Colonic mucosa (tissue), 4 donors: ENCODE measurements around the gene PDLIM1. TPM values are rescaled to one million over a fixed set of nuclear protein-coding genes. Genes with fewer than 3 reads are reported as not detected.

ENCODE experiments used
- DNase-seq: peaks from one replicate; pipeline ENCODE4 v3.0.0-alpha.2; 2020
- H3K27ac ChIP-seq: fragments of 200-600 bp; one replicate; pipeline ENCODE4 v1.8.0; 2021
- H3K27me3 ChIP-seq: fragments of 200-600 bp; one replicate; pipeline ENCODE4 v1.8.0; 2021
- H3K36me3 ChIP-seq: fragments of 200-600 bp; one replicate; pipeline ENCODE4 v1.8.0; 2021
- H3K4me1 ChIP-seq: fragments of 200-600 bp; one replicate; pipeline ENCODE4 v1.8.0; 2021; ENCODE audit warnings: mild to moderate bottlenecking
- H3K4me3 ChIP-seq: fragments of 200-600 bp; one replicate; pipeline ENCODE4 v1.8.0; 2021
- H3K9ac ChIP-seq, 2 donors: one replicate each; pipeline ENCODE4 v1.7.0; 2013; ENCODE audit warnings: control low read depth in 2 of 2, low read depth in 2 of 2, low read length in 2 of 2
- H3K9me3 ChIP-seq: fragments of 200-600 bp; one replicate; pipeline ENCODE4 v1.8.0; 2021
- CTCF ChIP-seq: fragments of 200-600 bp; IDR thresholded peaks from one replicate; pipeline ENCODE4 v1.8.0; 2022; ENCODE audit warnings: antibody characterized with exemption, mild to moderate bottlenecking
- intact Hi-C: fragments of 100-400 bp; cut with DNase I; formaldehyde crosslinking; loops from one replicate; pipeline ENCODE4 v1.14.1; 2022
- total RNA-seq, 2 donors: library from RNA; stranded (reverse); fragmentation: NEBNext Ultra II Directional in 1 of 2; extraction: Animal tissue kit (Norgen Biotek cat#: 25700) in 1 of 2; gene quantifications; one replicate each; pipeline ENCODE4 v1.2.1, GENCODE V29; 2021
- donor health status: healthy.
- donor health status: DM: no; HTN: no; CAD: no.
- donor health status: DM: no; HTN: no; CAD: no.

PDLIM1 gene
- total RNA-seq, 2 donors from 2014 or later: 246 to 433 TPM

DNA sequence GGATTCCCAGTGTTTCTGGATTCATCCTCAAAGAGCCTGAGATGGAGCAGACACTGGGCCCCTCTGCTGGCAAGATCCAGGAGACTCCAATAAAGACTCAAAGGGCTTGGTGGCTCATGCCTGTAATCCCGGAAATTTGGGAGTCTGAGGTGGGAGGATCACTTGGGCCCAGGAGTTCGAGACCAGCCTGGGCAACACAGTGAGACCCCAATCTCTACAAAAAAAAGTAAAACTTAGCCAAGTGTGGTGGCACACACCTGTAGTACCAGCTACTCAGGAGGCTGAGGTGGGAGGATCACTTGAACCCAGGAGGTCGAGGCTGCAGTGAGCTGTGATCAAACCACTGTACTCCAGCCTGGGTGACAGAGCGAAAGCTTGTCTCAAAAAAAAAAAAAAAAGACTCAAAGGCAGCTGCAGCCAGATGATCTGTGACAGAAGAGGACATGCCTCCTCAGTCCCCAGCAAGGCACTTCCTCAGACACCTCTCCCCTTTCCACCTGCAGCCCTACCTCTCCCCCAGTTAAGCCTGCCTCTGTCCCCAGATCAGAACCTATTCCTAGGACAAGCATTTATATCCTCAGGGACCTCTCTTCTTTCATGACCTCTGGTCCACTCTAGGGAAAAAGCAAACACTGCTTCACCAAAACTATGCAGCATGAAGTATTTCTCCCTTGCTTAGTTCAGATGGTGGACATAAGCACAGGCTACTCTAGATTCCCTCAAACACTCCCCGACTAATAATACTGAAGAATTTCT lies 27.9 kb downstream of the PDLIM1 start:
- no peaks in the 10 kb centered on the region for H3K36me3 ChIP-seq
- no peak for TF ChIP-seq CTCF
- H3K27me3 ChIP-seq: no peaks in the 10 kb centered on the region
- H3K4me1 ChIP-seq: peaks cover 12% of the 10 kb centered on the region
- peak overlapping the region; percentile 29 for H3K27ac ChIP-seq
- no peak overlapping the region for H3K9ac ChIP-seq
- H3K9me3 ChIP-seq: no peaks in the 10 kb centered on the region
- no peak overlapping the region for H3K4me3 ChIP-seq
- DNase-seq: no peak
- intact Hi-C loops: loop anchor here (5.0 kb wide), 1 partner anchor 94 kb away; no protein-coding TSS in a partner anchor

GRCh38 chr10:95261926-95262325 lies 28.9 kb downstream of the PDLIM1 start:
- Histone ChIP-seq H3K9ac (no peak overlapping the region), H3K4me1 (peaks cover 12% of the 10 kb centered on the region), H3K27me3 (no peaks in the 10 kb centered on the region), H3K4me3 (no peak overlapping the region), H3K9me3 (no peaks in the 10 kb centered on the region), H3K36me3 (no peaks in the 10 kb centered on the region), H3K27ac (no peak overlapping the region)
- peak; percentile 4 for DNase-seq
- TF ChIP-seq CTCF: no peak
- intact Hi-C loops: loop anchor here (5.0 kb wide), 1 partner anchor 95 kb away; no protein-coding TSS in a partner anchor

- intact Hi-C loops: loop anchor here (5.0 kb wide), 1 partner anchor 96 kb away; no protein-coding TSS in a partner anchor
Measured at GRCh38 chr10:95260909-95261552, 29.8 kb downstream of the PDLIM1 start.

DNA sequence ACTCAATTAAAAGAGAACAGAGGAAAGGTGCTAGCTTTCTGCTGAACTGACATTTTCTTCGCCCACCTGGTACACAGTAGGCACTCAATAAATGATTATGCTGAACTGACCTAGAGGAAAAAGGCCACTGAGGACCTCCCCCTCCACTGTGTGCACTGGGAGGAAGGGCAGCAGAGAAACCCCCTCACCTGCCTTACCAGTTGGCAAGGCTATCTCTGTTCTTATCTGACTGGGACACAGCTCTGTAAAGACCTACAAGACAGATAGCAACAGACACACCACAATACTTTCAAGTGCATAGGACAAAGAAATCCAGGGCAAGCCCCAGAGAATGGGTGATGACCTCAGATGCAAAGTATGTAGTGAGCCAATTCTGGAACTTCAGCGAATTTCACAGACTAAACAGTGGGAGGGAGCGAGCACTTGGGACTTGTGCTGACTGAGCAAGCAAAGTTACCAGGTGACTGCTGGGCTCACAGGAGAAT lies 30.4 kb downstream of the PDLIM1 start:
- H3K4me3 ChIP-seq: no peak overlapping the region
- peaks cover 4% of the 10 kb centered on the region for H3K4me1 ChIP-seq
- peak overlapping the region; percentile 22 for H3K27ac ChIP-seq
- TF ChIP-seq CTCF: no peak
- DNase-seq: peak; percentile 21
- no peaks in the 10 kb centered on the region for H3K9me3 ChIP-seq
- no peaks in the 10 kb centered on the region for H3K27me3 ChIP-seq
- intact Hi-C loops: loop anchor here (5.0 kb wide), 1 partner anchor 97 kb away; no protein-coding TSS in a partner anchor
- no peak overlapping the region for H3K9ac ChIP-seq
- no peaks in the 10 kb centered on the region for H3K36me3 ChIP-seq

More at GRCh38 chr10:95260909-95261552, 29.8 kb downstream of the PDLIM1 start:
- Histone ChIP-seq H3K36me3 (no peaks in the 10 kb centered on the region), H3K9me3 (no peaks in the 10 kb centered on the region), H3K27me3 (no peaks in the 10 kb centered on the region), H3K27ac (peak overlapping the region; percentile 22), H3K4me3 (no peak overlapping the region), H3K4me1 (peaks cover 7% of the 10 kb centered on the region), H3K9ac (no peak overlapping the region)
- peak; percentile 15 for DNase-seq
- TF ChIP-seq CTCF: no peak

DNA sequence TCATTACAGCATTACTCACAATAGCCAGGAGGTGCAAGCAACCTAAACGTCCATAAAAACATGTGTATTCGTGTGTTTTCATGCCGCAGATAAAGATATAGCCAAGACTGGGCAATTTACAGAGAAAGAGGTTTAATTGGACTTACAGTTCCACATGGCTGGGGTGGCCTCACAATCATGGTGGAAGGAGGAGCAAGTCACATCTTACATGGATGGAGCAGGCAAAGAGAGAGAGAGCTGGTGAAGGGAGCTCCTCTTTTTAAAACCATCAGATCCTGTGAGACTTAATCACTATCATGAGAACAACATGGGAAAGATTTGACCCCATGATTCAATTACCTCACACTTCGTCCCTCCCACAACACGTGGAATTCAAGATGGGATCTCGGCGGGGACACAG lies 33.0 kb downstream of the PDLIM1 start:
- H3K4me1 ChIP-seq: no peaks in the 10 kb centered on the region
- H3K9me3 ChIP-seq: no peaks in the 10 kb centered on the region
- no peaks in the 10 kb centered on the region for H3K36me3 ChIP-seq
- no peak for TF ChIP-seq CTCF
- intact Hi-C loops: no loop called here
- no peak overlapping the region for H3K4me3 ChIP-seq
- no peak overlapping the region for H3K27ac ChIP-seq
- H3K27me3 ChIP-seq: no peaks in the 10 kb centered on the region
- no peak overlapping the region for H3K9ac ChIP-seq
- no peak for DNase-seq
